TTC549 (cell line): Measurements from ENCODE around the gene KCNA5.

Experiments
- FAIRE-seq: peaks from 2 replicates; lab custom pipeline; 2012; peaks lifted over from hg19 to GRCh38; lab: Jason Lieb, UNC

Gene KCNA5

GRCh38 chr12:5043589-5044419, at the start of gene KCNA5:
TSS of gene KCNA5 (plus strand) at chr12:5043879. CDS start at chr12:5044148, 269 bp downstream.
- FAIRE-seq, result no peak

- FAIRE-seq, result no peak
Measured at GRCh38 chr12:4994622-4995021, 49.1 kb upstream of the KCNA5 start.

DNA sequence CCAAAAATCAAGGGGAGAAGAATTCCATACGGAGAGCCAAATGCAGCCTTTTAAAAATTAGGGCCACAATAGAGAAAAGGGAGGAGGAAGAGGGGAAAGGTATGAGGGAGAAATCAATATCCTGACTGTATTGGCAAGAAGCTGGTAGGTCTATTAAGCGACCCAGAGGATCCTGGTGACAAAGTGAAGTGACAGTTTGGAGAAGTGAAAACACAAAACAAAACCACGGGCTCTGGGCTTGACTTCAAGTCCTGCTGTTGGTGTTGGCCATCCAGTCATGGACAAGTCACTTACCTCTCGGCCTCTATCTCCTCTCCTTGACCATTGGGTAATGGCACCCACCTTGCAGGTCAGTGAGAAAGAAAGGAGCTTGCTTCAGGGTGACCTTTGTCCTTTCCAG, 47.0 kb upstream of the KCNA5 start:
- no peak for FAIRE-seq

- no peak for FAIRE-seq
Measured at GRCh38 chr12:4997939-4998338, 45.7 kb upstream of the KCNA5 start.

DNA sequence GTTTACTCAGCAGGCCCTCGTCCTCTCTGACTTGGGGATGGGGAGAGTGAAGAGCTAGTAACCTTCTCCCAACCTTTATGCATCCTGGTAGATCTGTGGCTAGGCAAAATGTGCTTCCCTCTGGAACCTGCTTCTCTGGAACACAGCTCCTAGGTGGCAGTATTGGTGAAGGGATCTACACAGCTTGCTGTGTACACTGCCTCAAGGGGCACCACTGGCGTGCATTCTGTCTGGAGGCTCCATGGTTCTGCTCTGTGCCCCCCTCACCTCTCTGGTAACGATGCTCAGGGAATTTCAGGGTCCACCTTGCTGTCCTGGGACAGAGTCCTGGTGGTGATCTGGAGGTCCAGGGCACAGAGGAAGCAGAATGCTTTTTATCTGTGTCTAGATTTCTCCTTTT, 43.5 kb upstream of the KCNA5 start:
- FAIRE-seq, result no peak

GRCh38 chr12:5000658-5001385, 42.9 kb upstream of the KCNA5 start:
- no peak for FAIRE-seq

DNA sequence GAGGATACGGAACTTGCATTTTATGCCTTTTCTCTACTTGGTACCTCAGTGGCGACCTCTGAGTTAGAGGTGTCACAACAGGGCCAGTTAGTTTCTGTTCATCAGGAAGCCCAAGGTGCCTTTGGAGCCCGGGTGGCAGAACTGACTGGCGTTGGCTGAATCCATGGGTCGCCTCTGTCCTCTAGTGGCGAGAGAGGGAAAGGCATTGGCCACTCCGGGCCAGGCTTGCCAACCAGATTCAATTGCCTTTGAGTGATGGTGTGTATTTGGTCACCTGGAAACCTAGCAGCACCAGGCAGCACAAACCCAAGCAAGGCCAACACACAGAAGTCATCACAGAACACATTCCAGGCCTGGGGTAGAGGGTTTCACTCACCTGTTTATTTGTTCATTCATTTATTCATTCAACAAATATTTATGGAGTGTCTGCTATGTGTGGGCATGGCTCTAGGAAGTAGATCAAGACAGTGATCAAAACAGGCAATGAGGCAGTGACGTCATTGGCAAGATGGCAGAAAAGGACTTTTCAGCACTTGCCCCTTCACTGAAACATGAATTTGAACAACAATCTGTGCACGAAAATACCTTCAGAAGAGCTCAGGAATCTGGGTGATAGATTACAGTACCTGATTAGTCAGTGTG, 40.5 kb upstream of the KCNA5 start:
- FAIRE-seq, result no peak

GRCh38 chr12:5008661-5009060, 35.0 kb upstream of the KCNA5 start:
- no peak for FAIRE-seq

GRCh38 chr12:5010151-5010550, 33.5 kb upstream of the KCNA5 start:
- FAIRE-seq, result no peak

GRCh38 chr12:5012337-5012736, 31.3 kb upstream of the KCNA5 start:
- no peak for FAIRE-seq

- no peak for FAIRE-seq
Measured at GRCh38 chr12:5013266-5013730, 30.4 kb upstream of the KCNA5 start.

- FAIRE-seq, result no peak
Measured at GRCh38 chr12:5014269-5014668, 29.4 kb upstream of the KCNA5 start.

- no peak for FAIRE-seq
Measured at GRCh38 chr12:5015711-5016492, 27.8 kb upstream of the KCNA5 start.

DNA sequence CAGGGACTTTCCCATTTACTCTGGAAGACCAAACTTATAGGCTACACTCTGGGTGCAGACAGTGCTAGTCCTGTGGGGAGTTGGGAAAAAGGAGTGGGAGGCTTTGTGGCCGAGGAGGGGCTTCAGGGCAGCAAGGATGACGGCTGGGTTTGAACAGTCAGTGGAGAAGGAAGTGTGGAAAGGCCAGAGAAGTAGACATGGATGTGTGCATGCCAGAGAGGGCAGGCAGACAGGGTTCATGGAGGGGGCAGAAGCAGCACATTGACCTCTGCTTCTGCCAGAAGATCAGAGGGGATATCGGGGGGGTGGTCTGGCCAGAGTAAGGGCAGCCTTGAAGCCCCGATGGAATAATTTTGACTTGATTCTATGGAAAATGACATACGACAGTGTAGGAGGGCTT, 27.2 kb upstream of the KCNA5 start:
- no peak for FAIRE-seq

- no peak for FAIRE-seq
Measured at GRCh38 chr12:5017638-5018348, 25.9 kb upstream of the KCNA5 start.

GRCh38 chr12:5018677-5019076, 25.0 kb upstream of the KCNA5 start:
- no peak for FAIRE-seq

GRCh38 chr12:5022025-5022424, 21.7 kb upstream of the KCNA5 start:
- FAIRE-seq, result no peak

DNA sequence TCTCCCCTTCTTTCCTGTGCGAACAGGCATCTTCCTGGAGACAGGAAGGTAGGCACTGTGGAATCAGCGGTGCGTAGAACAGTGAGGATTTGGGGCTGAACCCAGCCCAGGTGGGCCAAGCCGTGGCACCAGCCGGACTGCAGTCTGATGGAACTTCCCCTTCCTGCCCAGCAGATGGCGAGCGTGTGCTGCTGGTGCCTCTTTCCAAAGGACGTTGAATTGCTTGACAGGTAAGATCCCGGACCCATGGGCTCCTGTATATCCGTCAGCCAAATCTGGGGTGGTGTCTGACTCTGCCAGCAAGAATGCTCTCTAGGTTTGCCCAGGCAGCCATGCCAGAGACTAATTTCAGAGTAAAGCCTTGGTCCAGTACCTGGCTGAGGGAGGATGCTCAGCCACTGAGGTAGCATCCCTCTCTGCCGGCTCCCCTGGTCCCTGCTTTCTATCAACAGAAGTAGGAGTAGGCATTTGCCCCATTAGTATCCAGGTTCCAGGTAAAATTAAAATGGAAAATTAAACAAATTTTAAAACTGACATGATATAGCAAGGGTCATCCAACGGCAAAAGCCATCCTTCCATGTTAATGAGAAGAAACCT, 21.1 kb upstream of the KCNA5 start:
- no peak for FAIRE-seq

DNA sequence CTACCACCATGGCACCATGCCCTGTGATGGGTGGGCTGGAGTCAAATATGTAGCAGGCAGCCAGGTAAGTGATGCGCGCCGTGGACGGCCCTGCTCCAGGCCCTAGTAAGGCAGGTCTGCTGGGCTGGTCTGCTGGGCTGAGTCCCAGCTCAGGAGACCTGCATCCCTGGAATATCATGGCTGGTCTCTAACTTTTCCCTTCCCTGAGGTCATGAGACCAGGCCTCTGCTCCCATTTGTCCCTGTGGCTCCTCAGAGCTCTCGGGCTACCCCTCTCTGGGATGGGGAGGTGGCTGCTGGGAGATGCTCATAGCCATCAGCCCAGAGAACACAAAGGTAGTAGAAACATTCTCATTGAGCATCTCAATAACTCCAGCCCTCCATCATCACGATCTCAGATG, 19.8 kb upstream of the KCNA5 start:
- no peak for FAIRE-seq

DNA sequence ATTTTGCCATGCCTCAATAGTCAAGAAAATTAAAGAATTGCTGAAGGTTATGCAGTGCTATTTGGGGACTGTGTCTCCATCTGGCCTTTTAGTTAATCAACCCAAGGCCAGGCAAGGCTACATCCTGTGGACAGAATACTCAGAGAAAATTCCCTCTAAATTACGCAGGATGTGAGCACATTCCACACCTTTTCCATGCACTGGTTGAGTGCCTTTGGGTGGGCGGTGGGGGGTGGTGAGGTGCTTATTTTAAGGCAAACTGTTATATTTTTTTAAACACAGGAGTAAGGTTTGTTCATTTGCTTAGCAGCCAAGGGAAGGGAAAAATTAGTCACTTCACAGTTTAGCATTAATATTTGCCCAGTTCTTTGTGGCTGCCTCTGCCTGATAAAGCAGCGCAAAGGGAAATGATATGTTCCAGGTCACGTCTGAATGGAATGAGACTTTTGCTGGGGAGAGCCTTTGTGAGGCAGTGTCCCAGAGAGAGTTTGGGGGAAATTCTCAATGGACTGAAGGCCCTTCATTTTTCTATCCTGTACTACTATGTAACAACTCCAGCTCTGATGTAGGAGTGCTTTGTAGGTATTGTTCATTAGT, 17.2 kb upstream of the KCNA5 start:
- no peak for FAIRE-seq
